K562 treated with DMSO at 1 percent for 12 hours (cell line): ENCODE results near the gene DOLK. TPM values are rescaled to one million over a fixed set of nuclear protein-coding genes. Genes with fewer than 3 reads are reported as not detected.

Experiments
- total RNA-seq: library from RNA; unstranded; fragments of 300-600 nt; gene quantifications from 2 replicates; pipeline ENCODE4 v1.2.3, GENCODE V29; 2022; ENCODE audit not compliant: insufficient read depth

DOLK gene
- 14.8 and 20.1 TPM in 2 replicates for total RNA-seq

GRCh38 chr9:128947527-128948301 is at the start of gene DOLK, which contains the start of gene NUP188:
TSS of gene DOLK (minus strand) at chr9:128947603. CDS start at chr9:128947303, 300 bp downstream.
TSS of gene NUP188 (plus strand) at chr9:128947699. CDS start at chr9:128947720, 21 bp downstream.

DNA sequence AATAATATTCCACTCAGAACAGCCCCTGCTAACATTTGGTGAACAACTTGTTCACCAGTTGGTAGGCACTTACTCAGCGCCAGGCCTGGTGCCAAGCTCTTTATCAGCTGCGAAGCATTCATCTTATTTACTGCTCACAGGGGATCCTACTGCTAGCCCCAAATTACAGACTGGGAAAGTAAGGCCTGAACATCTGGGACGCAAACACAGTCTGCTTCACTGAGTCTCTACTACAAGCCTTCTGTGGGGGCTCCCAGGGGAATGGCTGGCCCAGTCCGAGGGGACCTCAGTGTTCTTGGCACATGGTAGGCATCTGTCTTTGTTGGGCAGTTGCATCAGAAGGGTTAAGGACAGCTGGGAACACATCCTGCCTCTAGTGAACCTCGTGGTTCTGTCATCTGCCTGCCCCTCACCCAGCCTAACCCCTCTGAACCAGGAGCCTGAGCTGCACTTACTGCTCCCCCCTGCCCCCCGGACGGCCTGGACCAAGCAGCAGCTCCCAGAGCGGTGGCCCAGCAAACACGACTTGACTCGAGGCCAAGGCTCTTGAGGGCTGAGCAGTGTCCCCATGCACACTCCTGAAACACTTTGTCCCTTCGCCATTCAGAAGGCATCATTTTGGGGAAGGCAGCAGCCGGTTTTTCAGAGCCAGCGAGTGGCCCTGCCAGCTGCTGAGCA is 26.9 kb downstream of the DOLK start, which contains the start of gene PHYHD1:
Gene PHYHD1, plus strand, starts transcription at position 602 of the 678 bp plus-strand sequence. CDS start 1,342 bp downstream, outside the sequence.

Other genes with a start within 250 kb of the DOLK start
- 28.5 and 37.6 TPM in 2 replicates for gene PKN3, start 245.1 kb downstream of the DOLK start, total RNA-seq
- gene ZDHHC12, start 223.5 kb downstream of the DOLK start, total RNA-seq, result 58.5 and 76.0 TPM in 2 replicates
- gene ZER1, start 175.7 kb downstream of the DOLK start, total RNA-seq, result 20.0 and 45.8 TPM in 2 replicates
- 21.6 and 48.2 TPM in 2 replicates for gene TBC1D13, start 160.3 kb downstream of the DOLK start, total RNA-seq
- gene ENDOG, start 129.1 kb downstream of the DOLK start, total RNA-seq, result 124 and 190 TPM in 2 replicates
- 19.3 and 30.7 TPM in 2 replicates for gene SPOUT1, start 117.8 kb downstream of the DOLK start, total RNA-seq
- 16.6 and 21.0 TPM in 2 replicates for gene KYAT1, start 65.7 kb downstream of the DOLK start, total RNA-seq
- 17.4 and 38.0 TPM in 2 replicates for gene LRRC8A, start 65.5 kb downstream of the DOLK start, total RNA-seq
- 2.3 TPM in 1 of 2 replicates, not detected in the other for gene PHYHD1, start 26.6 kb downstream of the DOLK start, total RNA-seq
- gene NUP188, start 96 bp upstream of the DOLK start, total RNA-seq, result 26.6 and 71.0 TPM in 2 replicates
- gene SH3GLB2, start 80.7 kb upstream of the DOLK start, total RNA-seq, result 52.4 and 58.2 TPM in 2 replicates
- gene MIGA2, start 89.0 kb upstream of the DOLK start, total RNA-seq, result 14.9 and 35.6 TPM in 2 replicates
- gene DOLPP1, start 133.5 kb upstream of the DOLK start, total RNA-seq, result 23.5 and 28.7 TPM in 2 replicates
- 18.6 and 30.0 TPM in 2 replicates for gene CRAT, start 163.2 kb upstream of the DOLK start, total RNA-seq
- 103 and 109 TPM in 2 replicates for gene PTPA, start 163.8 kb upstream of the DOLK start, total RNA-seq
- 7.5 and 10.1 TPM in 2 replicates for gene IER5L, start 230.7 kb upstream of the DOLK start, total RNA-seq